ENCODE measurements around the gene CP. TPM values are rescaled to one million over a fixed set of nuclear protein-coding genes. Genes with fewer than 3 reads are reported as not detected.

CP gene
- 0.24 TPM for polyA plus RNA-seq

- Mint-ChIP-seq H3K4me1 (peaks cover 10 to 17% (median 11%) of the 10 kb centered on the region in 3 donors), H3K27me3 (no peaks in the 10 kb centered on the region), H3K4me3 (no peak within 1 kb of the TSS), H3K27ac (no peak within 1 kb of the TSS), H3K9me3 (no peaks in the 10 kb centered on the region), H3K36me3 (peaks cover 3% of the 10 kb centered on the region)
These were observed at the start of gene CP for GRCh38 chr3:149221783-149222517. Gene CP, minus strand, starts transcription at chr3:149221829. Its CDS starts 37 bp downstream, at chr3:149221792.

DNA sequence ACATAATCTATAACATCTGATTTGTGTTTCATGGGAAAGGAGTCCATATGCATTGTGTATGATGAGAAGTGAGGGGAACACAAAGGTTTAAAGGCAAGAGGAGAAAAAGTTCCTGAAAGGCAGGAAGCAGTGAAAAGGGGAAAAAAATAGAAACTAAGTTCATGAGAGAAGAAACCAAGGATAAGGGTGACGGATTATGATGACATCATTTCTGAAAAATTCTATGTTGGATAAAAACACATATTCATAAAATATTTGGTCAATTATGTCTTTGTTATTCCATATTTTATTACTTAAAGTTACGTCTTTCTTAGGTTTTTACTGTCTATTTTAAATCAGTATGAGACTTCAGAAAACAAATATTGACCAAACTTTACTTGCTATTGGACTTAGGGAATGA is 48.6 kb upstream of the CP start:
- no peaks in the 10 kb centered on the region for H3K9me3 Mint-ChIP-seq
- H3K27me3 Mint-ChIP-seq, result no peaks in the 10 kb centered on the region
- H3K27ac Mint-ChIP-seq, result no peak overlapping the region
- no peak overlapping the region for H3K4me3 Mint-ChIP-seq
- peaks cover 7 to 16% (median 10%) of the 10 kb centered on the region in 3 donors for H3K4me1 Mint-ChIP-seq
- no peaks in the 10 kb centered on the region for H3K36me3 Mint-ChIP-seq

DNA sequence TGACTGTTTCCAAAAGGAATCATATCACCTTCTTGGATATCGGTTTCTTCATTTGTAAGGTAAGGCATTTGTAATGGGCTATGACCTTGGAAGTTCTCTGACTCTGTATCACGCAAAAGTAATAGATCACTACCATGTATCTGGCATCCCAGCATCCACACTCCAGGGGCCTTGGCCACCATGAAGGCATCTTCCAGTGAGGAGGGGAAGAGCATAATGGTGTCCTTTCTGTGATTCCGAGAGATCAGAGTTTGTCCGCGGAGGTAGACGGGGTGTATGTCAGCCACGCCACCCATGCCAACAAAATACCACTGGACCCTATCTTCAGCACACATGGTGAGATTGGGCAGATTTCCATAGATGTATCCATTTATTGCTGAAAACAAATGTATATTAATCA is 48.1 kb upstream of the CP start:
- Mint-ChIP-seq H3K27ac (no peak overlapping the region), H3K4me3 (no peak overlapping the region)

GRCh38 chr3:149267565-149267964 is 45.9 kb upstream of the CP start:
- Mint-ChIP-seq H3K27ac (peak overlapping the region in 1 of 3 donors; percentile 80), H3K4me1 (peaks cover 16 to 24% (median 19%) of the 10 kb centered on the region in 3 donors), H3K4me3 (peak overlapping the region in 2 of 4 donors; percentile 73 to 86), H3K9me3 (no peaks in the 10 kb centered on the region), H3K36me3 (no peaks in the 10 kb centered on the region), H3K27me3 (no peaks in the 10 kb centered on the region)

More for the DNA sequence above, 48.1 kb upstream of the CP start:
- H3K27me3 Mint-ChIP-seq, result no peaks in the 10 kb centered on the region
- peaks cover 7 to 16% (median 10%) of the 10 kb centered on the region in 3 donors for H3K4me1 Mint-ChIP-seq
- H3K9me3 Mint-ChIP-seq, result no peaks in the 10 kb centered on the region
- H3K36me3 Mint-ChIP-seq, result no peaks in the 10 kb centered on the region

GRCh38 chr3:149266736-149267135 is 45.1 kb upstream of the CP start:
- peaks cover 19 to 24% (median 20%) of the 10 kb centered on the region in 3 donors for H3K4me1 Mint-ChIP-seq
- H3K9me3 Mint-ChIP-seq, result no peaks in the 10 kb centered on the region
- H3K27ac Mint-ChIP-seq, result no peak overlapping the region
- no peaks in the 10 kb centered on the region for H3K36me3 Mint-ChIP-seq
- H3K27me3 Mint-ChIP-seq, result no peaks in the 10 kb centered on the region
- no peak overlapping the region for H3K4me3 Mint-ChIP-seq

DNA sequence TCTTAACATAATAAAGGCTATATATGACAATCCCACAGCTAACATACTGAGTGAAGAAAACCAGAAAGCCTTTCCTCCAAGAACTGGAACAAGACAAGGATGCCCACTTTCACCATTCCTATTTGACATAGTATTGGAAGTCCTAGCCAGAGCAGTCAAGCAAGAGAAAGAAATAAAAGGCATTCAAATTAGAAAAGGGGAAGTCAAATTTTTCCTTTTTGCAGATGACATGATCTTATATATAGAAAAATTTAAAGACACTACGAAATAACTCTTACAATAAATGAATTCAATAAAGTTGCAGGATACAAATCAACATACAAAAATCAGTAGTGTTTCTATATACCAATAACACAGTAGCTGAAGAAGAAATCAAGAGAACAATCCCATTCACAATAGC is 42.2 kb upstream of the CP start:
- H3K4me3 Mint-ChIP-seq, result peak overlapping the region in 1 of 4 donors; percentile 3
- no peaks in the 10 kb centered on the region for H3K27me3 Mint-ChIP-seq
- H3K9me3 Mint-ChIP-seq, result no peaks in the 10 kb centered on the region
- peaks cover 19 to 26% (median 24%) of the 10 kb centered on the region in 3 donors for H3K4me1 Mint-ChIP-seq
- no peak overlapping the region for H3K27ac Mint-ChIP-seq
- H3K36me3 Mint-ChIP-seq, result no peaks in the 10 kb centered on the region

- Mint-ChIP-seq H3K4me1 (peaks cover 7 to 13% (median 11%) of the 10 kb centered on the region in 3 donors), H3K27ac (no peak overlapping the region), H3K27me3 (no peaks in the 10 kb centered on the region), H3K4me3 (no peak overlapping the region), H3K36me3 (no peaks in the 10 kb centered on the region), H3K9me3 (no peaks in the 10 kb centered on the region)
These were observed 37.1 kb upstream of the CP start for GRCh38 chr3:149258714-149259113.

DNA sequence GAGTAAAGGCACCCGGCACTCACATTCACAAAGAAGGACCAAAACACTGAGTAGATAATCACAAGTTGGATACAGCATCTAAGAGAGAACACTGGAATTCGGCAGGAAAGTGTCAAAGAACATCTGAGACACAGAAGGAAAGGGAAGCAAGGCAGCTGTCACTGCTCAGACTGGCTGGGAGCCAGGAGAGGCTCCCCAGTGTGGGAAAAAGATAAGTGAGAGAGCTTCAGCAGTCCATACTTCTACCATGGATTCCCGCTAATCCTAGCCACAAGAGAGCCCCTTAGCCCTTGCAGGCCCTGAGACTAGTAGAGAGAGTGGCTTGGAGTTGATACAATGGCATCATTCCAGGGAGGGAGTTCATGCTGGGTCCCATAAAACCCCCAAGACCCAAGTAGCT is 36.7 kb upstream of the CP start:
- Mint-ChIP-seq H3K4me1 (peaks cover 3 to 10% (median 6%) of the 10 kb centered on the region in 3 donors), H3K36me3 (no peaks in the 10 kb centered on the region), H3K4me3 (no peak overlapping the region), H3K27me3 (no peaks in the 10 kb centered on the region), H3K9me3 (no peaks in the 10 kb centered on the region), H3K27ac (no peak overlapping the region)

DNA sequence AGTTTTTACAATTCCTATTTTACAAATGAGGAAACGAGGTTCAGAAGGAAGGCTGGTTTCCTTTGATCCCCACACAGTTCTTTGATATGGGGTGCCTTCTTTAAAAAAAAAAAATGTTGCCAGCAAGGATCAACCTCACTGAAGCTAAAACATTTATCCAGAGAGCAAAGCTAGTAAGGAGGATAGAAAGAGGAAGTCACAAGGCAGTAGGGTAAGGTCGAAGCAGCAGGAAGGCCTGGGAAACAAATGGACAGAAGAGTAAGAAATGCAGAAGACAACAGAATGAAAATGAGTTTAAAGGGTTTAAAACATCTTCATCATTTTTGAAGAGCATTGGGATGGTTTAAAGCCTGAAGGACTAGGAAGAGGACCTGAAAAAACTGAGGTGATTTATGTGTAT is 30.6 kb upstream of the CP start:
- Mint-ChIP-seq H3K4me1 (peaks cover 22 to 31% (median 22%) of the 10 kb centered on the region in 3 donors), H3K27me3 (no peaks in the 10 kb centered on the region), H3K27ac (peak overlapping the region in 1 of 3 donors; percentile 8), H3K36me3 (no peaks in the 10 kb centered on the region), H3K4me3 (no peak overlapping the region), H3K9me3 (no peaks in the 10 kb centered on the region)

DNA sequence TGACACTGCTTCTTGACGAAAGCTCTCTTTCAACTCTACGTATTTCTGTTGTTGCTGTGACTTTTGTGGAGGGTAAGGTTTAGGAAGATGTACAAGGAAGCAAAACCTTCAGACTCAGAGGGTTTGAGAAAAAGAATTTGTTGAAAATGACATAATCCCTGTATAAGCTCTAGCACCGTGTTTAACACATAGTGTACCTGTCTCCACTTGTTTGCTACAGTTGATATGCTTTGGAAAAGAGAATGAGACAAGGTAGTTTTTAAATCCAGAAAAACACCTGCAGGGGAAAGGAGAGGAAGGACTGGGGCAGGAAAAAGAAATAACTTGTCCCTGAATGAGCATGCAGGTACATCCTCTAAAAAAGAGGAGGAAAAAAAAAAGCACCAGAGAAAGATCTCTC is 29.6 kb upstream of the CP start:
- H3K9me3 Mint-ChIP-seq, result no peaks in the 10 kb centered on the region
- no peak overlapping the region for H3K4me3 Mint-ChIP-seq
- H3K36me3 Mint-ChIP-seq, result no peaks in the 10 kb centered on the region
- no peaks in the 10 kb centered on the region for H3K27me3 Mint-ChIP-seq
- no peak overlapping the region for H3K27ac Mint-ChIP-seq
- H3K4me1 Mint-ChIP-seq, result peaks cover 29 to 39% (median 29%) of the 10 kb centered on the region in 3 donors

DNA sequence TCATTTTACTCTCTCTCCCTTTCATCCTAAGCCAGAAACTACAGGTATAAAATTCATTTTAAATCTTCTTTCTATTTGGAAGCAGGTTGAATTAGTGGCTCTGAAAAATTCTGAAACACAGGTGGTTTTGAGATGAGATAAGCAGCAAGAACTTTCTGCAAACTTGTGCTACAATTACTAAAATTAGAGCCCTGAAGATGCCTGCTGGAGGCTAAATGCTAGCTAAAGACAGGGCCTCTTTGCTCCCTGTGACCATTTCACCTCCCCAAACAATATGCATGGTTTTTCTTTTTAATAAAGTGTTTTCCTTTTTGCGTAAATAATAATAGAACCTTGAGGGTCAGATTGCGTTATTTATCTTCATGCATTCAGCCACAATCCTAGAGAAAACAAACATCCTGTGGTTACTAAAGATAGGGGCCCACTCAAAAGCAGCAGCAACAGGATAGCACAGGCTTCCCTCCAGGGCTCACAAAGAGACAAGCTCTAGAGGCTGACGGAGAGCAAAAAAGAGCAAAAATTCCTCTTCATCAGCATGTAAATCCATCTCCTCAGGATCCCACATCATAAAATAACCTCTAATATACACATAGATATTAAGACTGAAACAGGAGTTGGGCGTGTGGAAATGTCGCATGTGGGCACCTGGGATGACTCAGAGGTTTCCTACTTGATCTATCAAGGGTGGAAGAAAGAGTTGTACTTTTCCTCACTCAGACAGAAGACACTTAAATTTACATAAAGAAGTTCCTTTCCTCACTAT is 26.5 kb upstream of the CP start:
- Mint-ChIP-seq H3K36me3 (no peaks in the 10 kb centered on the region), H3K4me1 (peaks cover 48 to 59% (median 48%) of the 10 kb centered on the region in 3 donors), H3K27ac (peak overlapping the region in 2 of 3 donors; percentile 14 to 59), H3K4me3 (peak overlapping the region in 1 of 4 donors; percentile 79), H3K9me3 (no peaks in the 10 kb centered on the region), H3K27me3 (no peaks in the 10 kb centered on the region)

DNA sequence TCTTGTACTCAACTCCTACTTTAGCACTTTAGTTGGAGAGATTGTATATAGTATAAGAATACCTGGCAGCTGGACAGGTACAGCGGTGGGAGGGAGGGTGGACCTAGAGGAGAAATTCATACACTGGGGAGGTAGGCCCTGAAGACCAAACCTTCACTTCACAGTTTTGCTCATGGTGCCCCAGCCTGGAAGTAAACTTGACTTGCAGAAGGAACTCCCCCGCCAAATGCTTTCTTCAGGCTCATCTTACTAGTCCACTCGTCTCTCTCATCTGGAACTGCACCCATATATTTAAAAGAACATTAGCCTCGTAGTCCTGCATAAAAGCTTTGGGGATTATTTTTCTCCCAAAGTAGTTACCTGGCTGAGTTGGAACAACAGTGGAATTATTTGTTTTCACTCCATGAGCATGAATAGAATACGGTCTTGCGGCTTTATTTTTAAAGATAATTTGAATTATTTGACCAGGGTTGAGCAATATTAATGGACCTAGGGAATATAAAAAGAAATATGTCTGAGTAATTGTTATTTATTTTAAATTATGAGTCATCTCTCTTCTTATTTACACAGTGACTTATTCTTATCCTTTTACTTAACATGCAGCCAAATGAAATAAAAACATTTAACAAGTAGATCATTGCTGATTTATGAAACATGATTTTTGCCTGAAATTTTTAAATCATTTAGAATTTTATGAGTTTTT is 25.5 kb upstream of the CP start:
- Mint-ChIP-seq H3K4me1 (peaks cover 48 to 55% (median 49%) of the 10 kb centered on the region in 3 donors), H3K27me3 (no peaks in the 10 kb centered on the region), H3K9me3 (no peaks in the 10 kb centered on the region), H3K4me3 (peak overlapping the region in 2 of 4 donors; percentile 30 to 77), H3K27ac (peak overlapping the region in 1 of 3 donors; percentile 74), H3K36me3 (no peaks in the 10 kb centered on the region)

DNA sequence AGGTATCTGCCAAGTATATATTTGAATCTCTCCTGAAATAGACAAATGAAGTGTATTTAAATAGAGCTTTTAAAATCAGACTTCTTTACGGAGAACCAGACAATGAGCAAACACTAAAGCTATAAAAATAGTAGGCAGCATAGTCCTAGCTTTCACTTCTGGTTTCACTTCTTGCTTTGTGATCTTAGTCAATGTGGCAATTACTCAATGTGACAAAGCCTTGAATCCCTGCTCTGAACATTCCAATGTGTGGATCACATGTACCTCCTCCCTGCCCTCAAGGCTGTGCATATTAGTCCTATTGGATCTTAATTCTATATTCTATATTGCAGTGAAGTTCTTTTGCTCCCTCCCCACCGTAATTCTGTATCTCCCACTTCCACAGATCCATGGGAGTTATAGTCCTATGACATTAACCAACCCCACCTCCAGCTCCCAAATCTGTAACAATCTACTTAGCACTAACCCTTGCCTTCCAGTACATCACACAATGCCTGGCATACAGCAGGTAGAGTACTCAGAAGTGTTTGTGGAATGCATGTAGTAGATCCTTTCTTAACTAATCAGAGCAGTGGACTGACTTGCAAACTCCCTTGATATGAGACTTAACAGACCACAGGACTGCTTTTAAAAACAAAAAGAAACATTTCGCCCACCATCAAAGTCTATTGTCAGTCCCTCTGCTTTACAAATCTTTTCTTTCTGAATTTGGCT is 24.3 kb upstream of the CP start:
- Mint-ChIP-seq H3K36me3 (no peaks in the 10 kb centered on the region), H3K4me3 (peak overlapping the region; percentile 8 to 71 (median 46)), H3K9me3 (no peaks in the 10 kb centered on the region), H3K27me3 (no peaks in the 10 kb centered on the region), H3K27ac (peak overlapping the region; percentile 56 to 74 (median 70)), H3K4me1 (peaks cover 45 to 53% (median 46%) of the 10 kb centered on the region in 3 donors)

GRCh38 chr3:149243540-149243939 is 21.9 kb upstream of the CP start:
- H3K4me3 Mint-ChIP-seq, result peak overlapping the region in 2 of 4 donors; percentile 24 to 55
- H3K9me3 Mint-ChIP-seq, result no peaks in the 10 kb centered on the region
- H3K27me3 Mint-ChIP-seq, result no peaks in the 10 kb centered on the region
- no peak overlapping the region for H3K27ac Mint-ChIP-seq
- no peaks in the 10 kb centered on the region for H3K36me3 Mint-ChIP-seq
- peaks cover 37 to 41% (median 39%) of the 10 kb centered on the region in 3 donors for H3K4me1 Mint-ChIP-seq

All from IgD-negative memory B cell (primary cell).